SH-SY5Y (cell line): ENCODE results near the gene HOXA7.

Source experiments
- GATA2 ChIP-seq: IDR thresholded peaks from 2 replicates; pipeline ENCODE4 v1.6.1; 2011; ENCODE audit warnings: mild to moderate bottlenecking, low read depth, low read length
- GATA3 ChIP-seq: IDR thresholded peaks from 2 replicates; pipeline ENCODE4 v1.6.1; 2011; ENCODE audit warnings: low read depth, mild to moderate bottlenecking, low read length, moderate library complexity

The HOXA7 gene

DNA sequence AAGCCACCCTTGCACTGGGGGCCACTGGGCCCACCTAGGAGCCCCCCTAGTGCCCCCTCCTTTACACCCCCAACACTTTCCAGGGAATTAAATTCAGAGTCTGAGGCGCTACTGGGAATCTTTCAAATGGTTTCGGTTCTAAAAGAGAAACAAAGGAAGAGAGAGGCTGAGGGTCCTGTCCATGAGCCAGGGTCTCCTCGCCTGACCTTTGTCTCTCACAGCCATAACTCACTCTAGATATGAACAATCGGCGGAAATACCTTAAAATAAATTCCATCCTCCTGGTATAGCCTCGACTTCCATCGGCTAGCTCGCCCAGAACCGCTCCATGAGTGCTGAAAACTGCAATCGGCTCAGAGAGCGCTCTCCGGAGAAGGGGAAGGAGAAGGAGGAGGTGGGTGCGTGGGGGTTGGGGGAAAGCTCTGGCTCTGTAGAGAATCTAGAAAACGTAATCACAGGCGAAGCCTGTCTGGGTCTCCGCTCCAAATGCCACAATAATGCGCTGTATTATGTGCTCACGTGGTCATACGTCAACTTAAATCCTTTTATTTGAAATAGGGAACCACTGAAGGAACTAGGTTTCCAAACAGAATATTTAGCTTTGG lies 38.5 kb downstream of the HOXA7 start:
- TF ChIP-seq GATA3 = no peak
- no peak for TF ChIP-seq GATA2

DNA sequence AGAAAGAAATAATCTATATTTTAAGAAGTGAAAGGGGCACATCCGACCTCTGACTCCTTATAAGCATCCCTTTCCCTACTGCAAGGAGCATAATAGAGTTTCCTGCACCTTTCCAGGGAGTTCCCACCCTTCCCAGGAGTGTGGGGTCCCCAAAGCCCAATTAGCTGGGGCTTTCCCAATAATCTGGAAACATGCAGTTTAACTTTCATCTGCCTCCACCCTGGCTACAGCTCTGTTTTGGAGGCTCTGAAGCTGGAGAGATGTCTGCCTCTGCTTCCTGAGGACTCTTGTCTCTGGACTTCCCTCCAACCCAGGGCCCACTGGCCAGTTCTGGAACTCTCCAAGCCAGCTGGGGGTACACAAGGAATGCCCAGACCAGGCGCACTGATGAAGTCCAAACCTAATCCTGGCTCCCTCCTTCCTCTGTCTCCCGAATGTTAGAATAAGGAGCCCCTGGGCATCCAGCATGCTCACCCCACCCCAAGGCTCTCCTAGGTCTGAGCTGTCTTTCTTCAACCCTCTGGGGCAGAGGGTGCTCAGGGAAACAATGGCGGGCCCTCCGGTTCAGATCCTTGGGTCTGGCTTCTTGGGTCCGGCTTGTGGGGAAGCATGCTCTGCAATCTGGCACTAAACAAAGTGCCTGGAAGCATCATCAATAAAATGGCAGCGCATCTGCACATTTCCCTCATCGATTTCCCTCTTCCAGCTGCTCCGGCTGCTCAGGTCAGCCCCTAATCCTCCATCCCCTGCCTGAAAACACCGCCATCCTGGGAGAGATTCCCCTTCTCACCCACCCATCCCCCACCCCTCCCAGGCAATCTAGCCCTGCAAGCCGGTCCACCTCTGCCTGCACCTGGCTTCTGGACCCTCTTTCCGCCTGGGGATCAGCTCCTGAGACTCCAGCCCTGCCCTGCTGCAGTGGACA lies 39.3 kb downstream of the HOXA7 start:
- TF ChIP-seq GATA2 = no peak
- no peak for TF ChIP-seq GATA3

DNA sequence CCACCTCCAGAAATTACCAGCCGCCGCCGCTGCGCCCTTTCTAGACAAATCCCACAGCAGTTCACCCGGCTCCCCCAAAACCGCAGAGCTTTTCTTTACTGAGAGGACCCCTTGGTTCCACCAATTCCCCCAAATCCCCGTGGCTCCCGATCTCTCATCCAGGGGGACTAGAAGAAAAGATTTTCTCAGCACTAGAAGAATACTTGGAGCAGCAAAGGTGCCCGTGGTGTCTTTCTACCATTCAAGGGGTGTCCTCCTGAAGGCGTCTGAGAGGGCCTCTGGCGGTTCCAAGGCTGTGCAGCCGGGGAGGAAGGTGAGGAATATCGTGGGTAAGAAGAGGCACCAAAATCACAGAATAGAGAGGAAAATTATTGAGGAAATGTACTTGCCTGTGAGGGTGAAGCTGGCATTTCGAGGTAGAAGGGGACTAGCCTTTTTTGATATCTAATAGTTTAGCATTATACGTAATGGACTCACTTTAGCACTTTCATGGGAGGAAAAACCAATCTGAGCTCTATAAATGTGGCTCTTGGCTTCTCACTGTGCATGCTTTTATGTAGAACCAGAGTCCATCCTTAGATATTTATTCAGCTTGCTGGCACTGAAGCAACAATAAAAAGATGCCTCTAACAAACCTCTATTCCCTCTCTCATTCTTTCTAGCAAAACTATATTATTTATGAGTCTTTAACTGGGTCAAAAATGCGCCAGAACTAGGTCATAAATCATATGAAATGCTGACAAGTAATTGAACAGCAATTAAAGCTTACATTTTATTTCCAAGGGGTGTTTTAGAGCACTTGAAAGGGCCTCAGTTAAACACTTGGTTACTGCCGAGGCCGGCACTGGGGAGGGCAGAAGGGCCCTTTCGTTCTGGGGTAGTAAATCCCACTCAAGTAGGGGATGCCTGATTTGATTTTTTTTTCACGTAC lies 40.2 kb downstream of the HOXA7 start:
- TF ChIP-seq GATA2 = no peak

DNA sequence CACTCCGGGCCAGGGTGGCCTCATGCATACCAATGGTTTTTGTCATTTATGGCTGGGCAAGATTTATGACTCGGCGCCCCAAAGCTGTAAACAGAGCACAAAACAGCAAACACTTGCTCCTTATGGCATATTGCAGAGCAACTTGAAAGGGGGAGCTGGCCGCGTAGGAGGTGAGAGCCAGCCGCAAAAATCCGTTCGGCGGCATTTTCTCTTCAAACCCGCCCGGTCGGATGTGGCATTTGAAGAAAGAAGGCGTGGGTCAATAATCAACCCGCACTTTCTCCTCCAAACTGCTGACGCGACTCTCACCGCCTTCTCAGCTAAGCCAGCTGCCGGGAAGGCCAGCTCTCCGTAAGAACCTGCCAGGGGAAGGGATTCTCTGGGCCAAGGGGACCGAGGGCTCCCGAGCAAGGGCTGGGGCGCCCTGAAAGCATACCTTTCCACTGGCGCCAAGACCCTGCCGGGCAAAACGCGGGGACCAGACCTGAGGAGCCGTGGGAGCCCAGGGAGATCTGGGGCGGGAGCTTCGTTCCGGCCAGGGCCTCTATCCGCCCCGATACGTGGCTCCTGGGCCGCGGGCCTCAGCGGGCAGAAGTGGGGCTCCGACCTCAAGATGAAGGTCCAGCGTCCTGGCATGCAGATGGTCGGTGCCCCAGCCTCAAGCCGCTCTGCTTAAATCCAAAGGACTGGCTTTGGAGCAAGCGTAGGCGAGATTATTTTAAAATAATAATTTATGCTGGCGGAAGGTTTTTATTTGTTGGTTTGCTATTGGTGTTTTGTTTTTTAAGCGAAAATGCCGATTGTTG lies 41.1 kb downstream of the HOXA7 start:
- TF ChIP-seq GATA3 (no peak), GATA2 (no peak)

DNA sequence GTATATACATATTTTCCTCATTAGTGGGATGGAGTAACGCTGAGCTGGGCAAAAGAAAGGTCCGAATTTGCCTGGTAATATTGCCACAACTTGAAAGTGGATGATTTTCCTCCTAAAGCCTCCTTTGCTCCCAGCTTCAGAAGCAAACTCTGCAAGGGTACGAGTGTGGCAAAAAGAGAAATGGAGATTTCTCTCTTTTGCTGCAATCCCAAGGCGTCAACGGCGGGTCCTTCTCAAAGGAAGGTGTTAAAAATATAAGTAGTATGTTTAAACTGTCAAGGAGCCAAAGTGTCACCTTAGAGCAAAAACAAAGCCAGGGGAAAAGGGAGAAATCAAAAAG lies 41.6 kb downstream of the HOXA7 start:
- TF ChIP-seq GATA3 (no peak), GATA2 (no peak)

DNA sequence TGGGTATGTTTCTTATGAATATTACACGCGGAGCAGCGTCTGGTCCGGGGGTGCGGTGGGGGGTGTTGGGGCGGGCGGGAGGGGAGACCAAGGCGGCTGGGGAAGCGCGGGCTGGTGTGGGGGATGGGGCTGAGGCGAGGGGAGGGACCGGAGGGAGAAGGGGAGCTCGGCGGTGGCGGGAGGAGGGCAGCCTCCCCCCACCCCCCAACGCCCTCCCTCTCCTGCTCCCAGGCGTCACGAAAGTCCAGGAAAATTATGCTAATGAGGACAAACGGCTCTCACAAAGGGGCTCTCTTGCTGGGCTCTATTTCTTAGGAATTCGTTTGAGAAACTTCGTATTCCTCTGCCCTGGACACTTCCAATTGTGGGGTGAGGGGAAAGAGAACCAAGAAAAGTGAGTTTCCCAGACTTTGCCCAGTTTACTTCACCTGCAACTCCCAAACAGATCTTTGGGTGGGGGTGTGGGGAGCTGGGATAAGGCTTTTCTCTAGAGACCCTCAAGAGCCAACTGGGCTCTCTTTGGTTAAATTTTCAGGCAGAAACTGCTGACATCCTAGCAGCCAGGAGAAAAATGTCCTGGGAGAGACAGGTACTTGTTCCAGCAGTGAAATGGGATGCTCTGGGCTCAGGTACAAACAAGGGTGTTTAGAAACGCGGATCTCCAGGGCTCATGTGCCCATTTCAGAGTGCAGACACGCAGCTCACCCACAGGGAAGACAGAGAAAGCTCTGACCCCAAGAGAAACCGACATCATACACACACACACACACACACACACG lies 42.3 kb downstream of the HOXA7 start:
- TF ChIP-seq GATA3 (no peak), GATA2 (no peak)

DNA sequence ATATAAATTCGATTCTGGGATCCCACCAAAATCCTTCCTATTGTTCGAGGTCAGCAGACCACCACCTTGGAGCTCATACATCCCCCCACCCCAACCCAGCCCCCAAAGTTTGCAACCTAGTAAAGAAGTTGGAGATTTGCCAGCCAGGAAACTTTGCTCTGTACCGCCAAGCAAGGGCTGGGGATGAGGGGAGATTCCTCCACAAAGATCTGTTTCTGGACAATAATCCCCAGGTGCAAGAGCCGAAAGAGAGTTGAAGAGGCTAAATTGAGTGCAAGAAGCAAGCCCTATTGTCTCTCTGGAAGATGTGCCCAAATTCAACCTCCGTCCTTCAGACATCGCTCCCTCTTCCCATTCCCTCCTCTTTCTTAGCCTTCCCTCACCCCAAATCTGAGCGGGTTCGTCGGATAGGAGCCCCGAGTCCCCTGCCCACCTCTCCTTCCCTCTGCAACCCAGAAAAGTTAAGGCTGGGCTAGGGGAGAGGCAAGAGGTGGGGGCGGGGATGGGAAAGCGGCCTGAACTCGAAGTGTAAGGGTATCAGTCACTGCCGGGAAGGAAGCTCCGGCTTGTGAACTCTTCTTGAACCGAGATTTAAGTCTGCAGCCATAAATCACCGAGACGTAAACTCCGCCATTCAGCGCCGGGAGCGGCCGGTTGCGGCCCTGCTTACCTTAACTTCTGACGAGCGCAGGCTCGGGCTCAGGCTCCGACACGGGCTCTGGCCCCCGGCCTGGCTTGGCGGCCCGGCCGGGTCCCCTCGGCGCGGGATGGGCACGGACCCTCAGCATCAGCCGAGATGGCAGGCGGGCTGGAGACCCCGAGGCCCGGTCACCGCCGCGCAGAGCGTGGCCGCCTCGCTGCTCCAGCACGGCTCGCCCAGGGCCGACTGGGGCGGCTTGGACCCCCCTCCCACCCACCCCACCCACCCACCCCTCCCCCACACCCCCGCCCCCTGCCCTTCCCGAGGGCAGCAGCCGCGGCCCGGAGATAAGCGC lies 43.2 kb downstream of the HOXA7 start:
- TF ChIP-seq GATA3 (no peak), GATA2 (no peak)

DNA sequence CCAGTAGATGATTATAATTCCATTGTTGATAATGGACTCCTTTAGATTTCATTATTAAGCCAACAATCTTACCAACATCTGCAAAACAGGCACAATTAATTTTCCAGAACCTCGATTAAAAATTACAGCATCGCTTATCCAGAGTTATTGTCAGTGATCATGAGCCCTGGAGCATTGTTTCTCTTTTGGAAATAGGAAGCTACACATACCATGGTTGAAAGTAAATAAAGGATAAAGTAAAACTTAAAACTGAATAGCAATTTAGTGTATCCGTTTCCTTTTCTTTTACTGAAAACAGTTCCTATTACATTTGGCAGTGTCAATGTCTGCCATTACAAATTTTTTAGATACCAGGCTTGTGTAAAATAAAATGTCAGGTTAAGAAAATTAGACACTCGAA lies 44.1 kb downstream of the HOXA7 start:
- TF ChIP-seq GATA3 (no peak), GATA2 (no peak)

DNA sequence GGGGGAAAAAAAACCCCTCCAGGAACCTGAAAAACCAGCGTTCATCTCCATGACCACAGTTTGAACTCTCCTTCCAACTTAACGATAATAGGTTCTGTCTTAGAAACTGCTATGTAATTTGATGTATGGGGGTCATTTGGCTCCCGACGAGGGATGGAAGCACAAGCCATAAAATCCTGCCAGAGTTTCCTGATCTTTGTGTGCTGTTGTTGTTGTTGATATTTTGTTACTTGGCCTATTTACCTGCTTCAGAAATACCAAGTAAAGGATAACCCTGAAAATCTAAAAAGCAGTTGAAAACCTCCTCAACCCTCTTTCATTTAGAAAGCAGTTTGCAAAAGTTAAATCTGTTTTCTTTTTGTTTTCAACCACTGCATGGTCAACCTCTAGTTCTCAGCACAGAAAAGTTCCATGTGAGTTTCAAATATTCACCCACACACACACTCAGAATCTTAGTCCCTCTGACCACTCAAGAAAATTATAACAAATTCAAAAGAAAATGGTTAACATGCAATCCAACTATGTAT lies 44.7 kb downstream of the HOXA7 start:
- TF ChIP-seq GATA3 (no peak), GATA2 (no peak)

DNA sequence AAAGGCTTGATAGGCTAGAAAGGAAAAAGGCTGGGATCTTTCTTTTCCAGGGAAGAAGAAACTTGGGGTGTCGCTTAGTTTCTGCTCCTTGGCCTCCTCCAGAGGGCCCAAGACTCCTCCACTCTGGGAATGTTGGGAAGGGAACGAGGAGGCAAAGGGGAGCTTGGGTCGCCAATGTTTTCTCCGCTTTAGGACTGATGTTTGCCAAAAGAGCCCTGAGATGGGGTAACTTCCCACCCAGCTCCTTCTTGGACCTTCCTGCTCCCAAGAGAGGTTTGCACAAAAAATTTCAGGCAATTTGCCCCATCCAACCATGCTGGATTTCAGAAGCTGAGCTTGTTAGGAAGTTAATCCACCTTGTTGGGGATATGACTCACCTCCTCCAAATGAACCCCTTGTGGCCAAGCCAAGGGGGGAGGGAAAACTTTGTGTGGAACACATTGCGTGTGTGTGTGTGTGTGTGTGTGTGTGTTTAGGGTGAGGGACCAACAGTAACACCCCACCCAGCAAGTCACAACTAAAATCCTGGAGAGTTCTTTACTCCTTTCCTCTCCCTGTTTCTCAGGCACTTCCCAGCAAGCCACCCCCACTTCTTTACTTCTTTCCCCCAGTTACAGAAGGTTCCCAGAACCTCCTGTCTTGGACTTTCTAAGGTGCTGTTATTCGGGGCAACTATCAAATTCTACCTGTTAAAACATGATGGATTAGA lies 45.3 kb downstream of the HOXA7 start:
- no peak for TF ChIP-seq GATA2
- no peak for TF ChIP-seq GATA3
